ENCODE results near the gene BTNL3. TPM values are rescaled to one million over a fixed set of nuclear protein-coding genes. Genes with fewer than 3 reads are reported as not detected.
"Not testable (repeated sequence)": the region's sequence is repeated elsewhere in the genome, so short reads cannot be mapped to it uniquely, and the experiment has no call there.

The BTNL3 gene
- total and polyA plus RNA-seq, 2 experiments from 2014 or later = 21.2 to 31.3 TPM

- no peaks in the 10 kb centered on the region for H3K9me2 ChIP-seq (replicated peaks; ENCODE audit: insufficient read depth)
- H3K27ac ChIP-seq = no peak overlapping the region
- no peaks in the 10 kb centered on the region for H3K36me3 ChIP-seq (replicated peaks; ENCODE audit: insufficient read depth, low read depth)
- no peak overlapping the region for H3K4me2 ChIP-seq
- no peaks in the 10 kb centered on the region for H4K20me1 ChIP-seq (ENCODE audit: insufficient read depth, poor library complexity, severe bottlenecking)
- no peak for TF ChIP-seq CTCF (IDR thresholded peaks at IDR 0.05; ENCODE audit: poor library complexity)
- TF ChIP-seq EZH2phosphoT487 (IDR thresholded peaks at IDR 0.05; ENCODE audit: low read depth, severe bottlenecking, unreplicated experiment) = no peak
- H3K79me2 ChIP-seq = no peaks in the 10 kb centered on the region
- no peak for DNase-seq (ENCODE audit: low spot score)
- H3K4me3 ChIP-seq = no peak overlapping the region
- WGBS (ENCODE audit: low lambda C conversion rate, missing lambda C conversion rate) = 58% methylated on average over 6 of the region's 6 CpGs
- H3K27me3 ChIP-seq = peaks cover 4% of the 10 kb centered on the region
- H2AFZ ChIP-seq = no peak overlapping the region
- H3K4me1 ChIP-seq (ENCODE audit: insufficient read depth) = no peaks in the 10 kb centered on the region
- H3K9me3 ChIP-seq (ENCODE audit: low read depth) = no peaks in the 10 kb centered on the region
These were observed 19.5 kb downstream of the BTNL3 start for GRCh38 chr5:181008136-181008535.

GRCh38 chr5:181010018-181010417, 21.4 kb downstream of the BTNL3 start:
- H4K20me1 ChIP-seq (ENCODE audit: insufficient read depth, poor library complexity, severe bottlenecking); H3K79me2 ChIP-seq; H3K4me2 ChIP-seq; H2AFZ ChIP-seq; H3K9me2 ChIP-seq (replicated peaks; ENCODE audit: insufficient read depth); H3K9me3 ChIP-seq (ENCODE audit: low read depth); H3K4me3 ChIP-seq; H3K4me1 ChIP-seq (ENCODE audit: insufficient read depth); H3K27me3 ChIP-seq; H3K36me3 ChIP-seq (replicated peaks; ENCODE audit: insufficient read depth, low read depth); H3K27ac ChIP-seq; DNase-seq (ENCODE audit: low spot score): not testable (repeated sequence)
- WGBS (ENCODE audit: low lambda C conversion rate, missing lambda C conversion rate) = 91% methylated on average over 4 of the region's 4 CpGs

GRCh38 chr5:181014654-181015053, 26.0 kb downstream of the BTNL3 start:
- not testable (repeated sequence) for H3K4me1 ChIP-seq (ENCODE audit: insufficient read depth); H4K20me1 ChIP-seq (ENCODE audit: insufficient read depth, poor library complexity, severe bottlenecking); DNase-seq (ENCODE audit: low spot score); H2AFZ ChIP-seq; H3K9me3 ChIP-seq (ENCODE audit: low read depth); H3K27ac ChIP-seq; H3K9me2 ChIP-seq (replicated peaks; ENCODE audit: insufficient read depth); H3K27me3 ChIP-seq; H3K4me2 ChIP-seq; H3K79me2 ChIP-seq; H3K4me3 ChIP-seq; H3K36me3 ChIP-seq (replicated peaks; ENCODE audit: insufficient read depth, low read depth)

GRCh38 chr5:181017448-181017847, 28.8 kb downstream of the BTNL3 start:
- H3K4me1 ChIP-seq (ENCODE audit: insufficient read depth); H3K4me2 ChIP-seq; H3K79me2 ChIP-seq; H2AFZ ChIP-seq; H4K20me1 ChIP-seq (ENCODE audit: insufficient read depth, poor library complexity, severe bottlenecking); DNase-seq (ENCODE audit: low spot score); H3K9me3 ChIP-seq (ENCODE audit: low read depth); H3K4me3 ChIP-seq; H3K27me3 ChIP-seq; H3K9me2 ChIP-seq (replicated peaks; ENCODE audit: insufficient read depth); H3K27ac ChIP-seq; H3K36me3 ChIP-seq (replicated peaks; ENCODE audit: insufficient read depth, low read depth): not testable (repeated sequence)
- 94% methylated on average over 3 of the region's 3 CpGs for WGBS (ENCODE audit: low lambda C conversion rate, missing lambda C conversion rate)

GRCh38 chr5:181020688-181021087, 32.0 kb downstream of the BTNL3 start:
- H3K36me3 ChIP-seq (replicated peaks; ENCODE audit: insufficient read depth, low read depth) = no peaks in the 10 kb centered on the region
- H3K4me2 ChIP-seq = no peak overlapping the region
- WGBS (ENCODE audit: low lambda C conversion rate, missing lambda C conversion rate) = 76% methylated on average over 3 of the region's 3 CpGs
- H3K4me1 ChIP-seq (ENCODE audit: insufficient read depth) = no peaks in the 10 kb centered on the region
- no peak overlapping the region for H3K27ac ChIP-seq
- peaks cover 2% of the 10 kb centered on the region for H3K9me3 ChIP-seq (ENCODE audit: low read depth)
- TF ChIP-seq EZH2 (IDR thresholded peaks at IDR 0.05; ENCODE audit: borderline replicate concordance) (no peak), EZH2phosphoT487 (IDR thresholded peaks at IDR 0.05; ENCODE audit: low read depth, severe bottlenecking, unreplicated experiment) (no peak), CTCF (IDR thresholded peaks at IDR 0.05; ENCODE audit: poor library complexity) (no peak)
- DNase-seq (ENCODE audit: low spot score) = no peak
- H3K4me3 ChIP-seq = no peak overlapping the region
- H3K79me2 ChIP-seq = no peaks in the 10 kb centered on the region
- H3K27me3 ChIP-seq = no peaks in the 10 kb centered on the region
- no peaks in the 10 kb centered on the region for H4K20me1 ChIP-seq (ENCODE audit: insufficient read depth, poor library complexity, severe bottlenecking)
- no peak overlapping the region for H2AFZ ChIP-seq
- no peaks in the 10 kb centered on the region for H3K9me2 ChIP-seq (replicated peaks; ENCODE audit: insufficient read depth)
